Mesendoderm (in vitro differentiated cells): ENCODE measurements around the gene CNMD.

Source experiments
- DNase-seq: peaks from one replicate; pipeline ENCODE4 v3.0.0; 2013
- H2AK5ac ChIP-seq: 2 replicates; pipeline ENCODE4 v1.6.1; 2013; ENCODE audit warnings: low read length, inconsistent platforms
- H2BK120ac ChIP-seq: 2 replicates; pipeline ENCODE4 v1.6.1; 2013; ENCODE audit warnings: low read depth, mild to moderate bottlenecking, low read length, moderate library complexity, mixed read lengths
- H2BK15ac ChIP-seq: replicated peaks from 2 replicates; pipeline ENCODE4 v1.6.1; 2013; ENCODE audit warnings: low read depth, mild to moderate bottlenecking, moderate library complexity
- H2BK5ac ChIP-seq: 2 replicates; pipeline ENCODE4 v1.6.1; 2013; ENCODE audit warnings: low read length, inconsistent platforms
- H3K18ac ChIP-seq: 2 replicates; pipeline ENCODE4 v1.6.1; 2013; ENCODE audit warnings: mild to moderate bottlenecking, low read length, mixed read lengths
- H3K23ac ChIP-seq: one replicate; pipeline ENCODE4 v1.6.1; 2013; ENCODE audit warnings: low read length
- H3K27ac ChIP-seq: 2 replicates; pipeline ENCODE4 v1.5.1; 2013; ENCODE audit warnings: low read depth, mild to moderate bottlenecking, inconsistent platforms, low read length, moderate library complexity
- H3K27me3 ChIP-seq: 2 replicates; pipeline ENCODE4 v1.6.1; 2013; ENCODE audit warnings: low read length, control low read depth, mild to moderate bottlenecking, inconsistent platforms; ENCODE audit not compliant: insufficient read depth, poor library complexity
- H3K36me3 ChIP-seq: 2 replicates; pipeline ENCODE4 v1.6.1; 2013; ENCODE audit warnings: low read length, inconsistent platforms; ENCODE audit not compliant: control insufficient read depth, insufficient read depth
- H3K4ac ChIP-seq: one replicate; pipeline ENCODE4 v1.6.1; 2013; ENCODE audit warnings: low read depth, mild to moderate bottlenecking, low read length, moderate library complexity
- H3K4me1 ChIP-seq: 2 replicates; pipeline ENCODE4 v1.6.1; 2013; ENCODE audit warnings: low read depth, low read length, inconsistent platforms; ENCODE audit not compliant: control insufficient read depth
- H3K4me2 ChIP-seq: 2 replicates; pipeline ENCODE4 v1.6.1; 2013; ENCODE audit warnings: low read length
- H3K4me3 ChIP-seq: 2 replicates; pipeline ENCODE4 v1.5.1; 2013; ENCODE audit warnings: mild to moderate bottlenecking, low read length
- H3K56ac ChIP-seq: one replicate; pipeline ENCODE4 v1.6.1; 2013; ENCODE audit warnings: low read length
- H3K79me1 ChIP-seq: 2 replicates; pipeline ENCODE4 v1.6.1; 2013; ENCODE audit warnings: low read length, inconsistent platforms
- H3K79me2 ChIP-seq: 2 replicates; pipeline ENCODE4 v1.6.1; 2013; ENCODE audit warnings: mild to moderate bottlenecking, low read length; ENCODE audit not compliant: control insufficient read depth, insufficient read depth
- H3K9ac ChIP-seq: 2 replicates; pipeline ENCODE4 v1.6.1; 2013; ENCODE audit warnings: low read length, inconsistent platforms
- H4K5ac ChIP-seq: one replicate; pipeline ENCODE4 v1.6.1; 2013; ENCODE audit warnings: low read length
- H4K8ac ChIP-seq: one replicate; pipeline ENCODE4 v1.6.1; 2013; ENCODE audit warnings: low read depth, mild to moderate bottlenecking, control low read depth, low read length, moderate library complexity
- WGBS: extraction: QIAGEN DNeasy Blood & Tissue Kit; methylation state at CpG from one replicate; pipeline ENCODE4 v1.1.7; 2013; ENCODE audit warnings: low lambda C conversion rate, missing lambda C conversion rate; ENCODE audit not compliant: insufficient coverage; ENCODE audit errors: extremely low coverage; 5-methylcytosine and 5-hydroxymethylcytosine counted together

The CNMD gene

DNA sequence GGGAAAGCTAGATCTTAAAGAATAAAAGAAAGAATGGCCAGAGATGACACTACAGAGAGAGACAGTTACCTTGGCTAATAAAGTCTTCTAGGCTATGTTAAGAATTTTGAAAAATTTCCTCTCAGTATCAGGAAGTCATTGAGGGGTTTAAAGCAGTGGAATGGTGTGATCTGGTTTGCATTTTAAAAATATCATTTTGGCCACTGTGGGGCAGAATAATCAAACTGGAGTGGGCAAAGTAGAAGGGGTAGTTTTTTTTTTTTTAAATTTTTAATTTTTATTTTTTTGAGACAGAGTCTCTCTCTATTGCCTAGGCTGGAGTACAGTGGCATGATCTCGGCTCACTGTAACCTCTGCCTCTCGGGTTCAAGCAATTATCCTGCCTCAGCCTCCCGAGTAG is 4.4 kb upstream of the CNMD start:
- no CpG with 5 or more reads among the region's 3 CpGs for WGBS
- H3K4me2 ChIP-seq = no peak overlapping the region
- no peaks in the 10 kb centered on the region for H3K79me2 ChIP-seq
- no peaks in the 10 kb centered on the region for H3K36me3 ChIP-seq
- H3K4ac ChIP-seq = no peak overlapping the region
- H2AK5ac ChIP-seq = no peak overlapping the region
- no peak for DNase-seq
- no peak overlapping the region for H2BK15ac ChIP-seq
- no peaks in the 10 kb centered on the region for H3K4me1 ChIP-seq
- no peak overlapping the region for H4K5ac ChIP-seq
- H2BK5ac ChIP-seq = no peak overlapping the region
- H3K56ac ChIP-seq = no peak overlapping the region
- no peak overlapping the region for H3K9ac ChIP-seq
- H3K27me3 ChIP-seq = no peaks in the 10 kb centered on the region
- no peak overlapping the region for H3K27ac ChIP-seq
- no peak overlapping the region for H3K4me3 ChIP-seq
- no peak overlapping the region for H3K23ac ChIP-seq
- no peak overlapping the region for H4K8ac ChIP-seq
- H3K79me1 ChIP-seq = no peaks in the 10 kb centered on the region
- H2BK120ac ChIP-seq = no peak overlapping the region
- no peak overlapping the region for H3K18ac ChIP-seq

DNA sequence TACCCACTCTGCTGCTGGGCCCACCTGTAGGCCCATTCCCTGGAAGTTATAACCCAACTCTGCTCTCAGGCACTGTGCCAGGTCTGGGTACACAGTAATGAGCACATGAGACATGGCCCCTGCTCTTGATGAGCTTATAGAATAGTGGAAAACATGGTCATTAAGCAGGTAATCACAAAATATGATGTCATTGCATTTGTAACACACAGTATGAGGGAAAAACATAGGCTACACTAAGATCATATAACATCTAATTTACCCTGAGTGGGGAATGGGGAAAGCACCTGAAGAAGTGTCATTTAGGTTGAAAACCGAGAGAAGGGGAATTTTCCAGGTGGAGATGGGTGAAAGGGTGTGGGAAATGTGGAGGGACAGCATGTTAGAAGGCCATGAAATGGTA is 3.9 kb upstream of the CNMD start:
- Histone ChIP-seq H3K27me3 (no peaks in the 10 kb centered on the region), H3K23ac (no peak overlapping the region), H2BK15ac (no peak overlapping the region), H3K79me2 (no peaks in the 10 kb centered on the region), H3K36me3 (no peaks in the 10 kb centered on the region), H3K4ac (no peak overlapping the region), H2AK5ac (no peak overlapping the region), H3K18ac (no peak overlapping the region), H3K4me1 (peaks cover under 1% of the 10 kb centered on the region), H3K4me3 (no peak overlapping the region), H3K9ac (no peak overlapping the region), H3K4me2 (no peak overlapping the region), H3K27ac (no peak overlapping the region), H4K5ac (no peak overlapping the region), H3K79me1 (no peaks in the 10 kb centered on the region), H2BK5ac (no peak overlapping the region), H3K56ac (no peak overlapping the region), H2BK120ac (no peak overlapping the region), H4K8ac (no peak overlapping the region)
- no CpG with 5 or more reads among the region's 1 CpG for WGBS
- DNase-seq = no peak

DNA sequence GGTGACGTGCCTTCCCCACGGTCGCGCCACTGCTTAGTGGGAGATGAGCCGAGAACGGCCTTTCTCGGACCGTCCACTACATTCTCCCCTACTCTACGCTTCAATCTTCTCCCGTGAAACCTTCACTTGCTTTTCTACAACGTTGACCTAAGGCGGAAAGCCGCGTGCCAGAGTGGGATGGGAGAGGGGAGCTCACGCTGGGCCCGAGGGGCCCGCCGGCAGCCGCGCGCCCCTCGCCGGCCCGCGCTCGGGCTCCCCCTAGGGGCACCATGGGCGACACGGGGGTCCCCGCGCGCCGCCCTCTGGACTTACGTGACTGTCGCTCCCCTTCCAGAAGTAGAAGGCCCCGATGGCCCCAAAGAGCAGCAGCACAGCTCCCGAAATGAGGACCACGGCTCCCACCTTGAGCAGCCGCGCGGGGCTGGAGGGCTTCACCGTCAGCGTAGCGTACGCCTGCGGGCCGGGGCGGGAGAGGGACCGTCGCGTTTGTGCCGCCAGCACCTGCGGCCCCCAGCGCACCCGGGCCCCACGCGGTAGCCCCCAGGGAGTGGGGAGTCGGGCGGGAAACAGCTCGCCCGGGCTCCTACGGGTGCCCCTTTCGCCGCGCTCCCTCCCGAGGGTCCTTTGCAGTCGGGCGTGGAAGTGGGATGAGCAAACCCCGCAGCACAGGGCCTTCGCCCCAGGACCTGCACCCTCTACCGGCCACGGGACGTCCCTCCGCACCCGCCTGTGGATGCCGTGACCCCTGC is 727 bp downstream of the CNMD start:
- Histone ChIP-seq H3K27me3 (no peaks in the 10 kb centered on the region), H3K27ac (no peak overlapping the region), H3K4me2 (peak overlapping the region; percentile 95), H2BK5ac (no peak overlapping the region), H3K79me1 (no peaks in the 10 kb centered on the region), H3K4me1 (peaks cover 2% of the 10 kb centered on the region), H3K56ac (peak overlapping the region; percentile 92), H3K18ac (peak overlapping the region; percentile 20), H3K79me2 (no peaks in the 10 kb centered on the region), H3K36me3 (no peaks in the 10 kb centered on the region), H3K4ac (no peak overlapping the region), H3K9ac (peak overlapping the region; percentile 75), H3K23ac (peak overlapping the region; percentile 94), H4K5ac (no peak overlapping the region), H2AK5ac (no peak overlapping the region), H2BK15ac (no peak overlapping the region), H3K4me3 (peak overlapping the region; percentile 51), H4K8ac (no peak overlapping the region), H2BK120ac (no peak overlapping the region)
- DNase-seq = peak; percentile 62
- WGBS = no CpG with 5 or more reads among the region's 75 CpGs

DNA sequence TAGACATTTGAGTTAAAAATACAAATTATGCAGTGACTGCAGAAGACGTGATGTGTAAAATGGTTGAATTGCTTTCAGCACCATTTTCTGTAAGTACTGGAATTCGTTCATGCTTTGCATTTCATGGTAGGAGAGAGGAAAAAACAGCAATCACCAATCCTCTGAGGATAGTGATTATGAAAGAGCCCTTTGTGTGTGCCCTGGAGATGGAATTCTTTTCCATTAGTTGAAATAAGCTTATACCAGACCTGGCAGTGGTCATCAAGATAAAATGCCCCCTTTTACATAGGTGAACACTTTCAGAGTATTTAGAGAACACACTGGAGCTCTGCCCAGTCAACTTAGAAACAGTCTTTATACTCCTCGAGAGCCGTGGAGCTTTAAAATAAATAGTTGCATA is 1.7 kb downstream of the CNMD start:
- Histone ChIP-seq H3K4ac (no peak overlapping the region), H3K4me1 (peaks cover 2% of the 10 kb centered on the region), H3K4me3 (no peak overlapping the region), H2BK120ac (no peak overlapping the region), H2BK15ac (no peak overlapping the region), H3K79me2 (no peaks in the 10 kb centered on the region), H3K27ac (no peak overlapping the region), H2BK5ac (no peak overlapping the region), H2AK5ac (no peak overlapping the region), H3K23ac (no peak overlapping the region), H3K56ac (no peak overlapping the region), H4K5ac (no peak overlapping the region), H3K27me3 (no peaks in the 10 kb centered on the region), H3K4me2 (no peak overlapping the region), H4K8ac (no peak overlapping the region), H3K9ac (no peak overlapping the region), H3K36me3 (no peaks in the 10 kb centered on the region), H3K79me1 (no peaks in the 10 kb centered on the region), H3K18ac (no peak overlapping the region)
- DNase-seq = peak; percentile 17
- no CpG with 5 or more reads among the region's 4 CpGs for WGBS

DNA sequence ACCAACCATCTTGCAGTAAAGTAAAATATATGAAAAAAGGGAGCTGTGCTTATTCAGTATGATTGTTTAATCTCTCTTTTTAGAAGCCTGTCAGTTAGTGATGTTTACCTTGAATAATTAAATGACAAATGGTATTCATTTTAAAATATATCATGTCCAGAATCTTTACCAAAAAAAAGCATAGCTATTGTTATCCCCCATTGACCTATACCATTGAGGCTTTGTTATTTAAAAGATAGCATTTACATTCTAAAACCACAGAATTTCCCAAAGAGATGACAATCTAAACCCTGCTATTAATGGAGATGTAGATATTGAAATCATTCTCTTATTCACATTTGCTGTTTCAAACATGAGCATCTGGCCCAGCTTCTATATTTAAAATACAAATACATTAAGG is 2.2 kb downstream of the CNMD start:
- Histone ChIP-seq H3K18ac (no peak overlapping the region), H3K27me3 (no peaks in the 10 kb centered on the region), H2AK5ac (no peak overlapping the region), H4K5ac (no peak overlapping the region), H3K23ac (no peak overlapping the region), H3K4me1 (peaks cover 2% of the 10 kb centered on the region), H3K79me2 (no peaks in the 10 kb centered on the region), H3K56ac (no peak overlapping the region), H3K79me1 (no peaks in the 10 kb centered on the region), H3K9ac (no peak overlapping the region), H4K8ac (no peak overlapping the region), H3K4ac (no peak overlapping the region), H3K4me2 (no peak overlapping the region), H3K27ac (no peak overlapping the region), H2BK120ac (no peak overlapping the region), H3K4me3 (no peak overlapping the region), H3K36me3 (no peaks in the 10 kb centered on the region), H2BK5ac (no peak overlapping the region), H2BK15ac (no peak overlapping the region)
- no peak for DNase-seq

DNA sequence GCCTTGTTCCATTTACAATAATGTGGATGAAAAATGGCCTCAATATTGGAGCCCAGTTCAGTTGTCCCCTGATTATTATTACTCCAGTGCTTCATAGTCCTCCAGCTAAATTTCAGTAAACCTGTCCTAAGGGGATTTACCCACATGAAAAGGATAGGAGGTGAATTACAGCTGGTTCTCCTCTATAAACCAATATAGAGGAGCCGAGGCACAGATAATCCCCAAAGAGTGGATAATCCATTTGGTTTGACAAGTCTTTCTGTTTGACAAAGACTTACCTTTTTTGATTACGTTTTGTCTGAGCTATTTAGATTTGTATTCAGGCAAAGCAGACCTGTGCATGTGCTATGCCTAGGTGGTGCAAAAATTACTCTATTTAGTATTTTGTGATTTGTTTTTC is 2.7 kb downstream of the CNMD start:
- H3K4me3 ChIP-seq = no peak overlapping the region
- no peak overlapping the region for H4K5ac ChIP-seq
- no peak overlapping the region for H3K56ac ChIP-seq
- H3K18ac ChIP-seq = no peak overlapping the region
- no peaks in the 10 kb centered on the region for H3K79me1 ChIP-seq
- H3K4ac ChIP-seq = no peak overlapping the region
- H3K4me2 ChIP-seq = no peak overlapping the region
- H3K4me1 ChIP-seq = peaks cover 2% of the 10 kb centered on the region
- H3K79me2 ChIP-seq = no peaks in the 10 kb centered on the region
- no peak for DNase-seq
- H3K36me3 ChIP-seq = no peaks in the 10 kb centered on the region
- H2BK15ac ChIP-seq = no peak overlapping the region
- no peak overlapping the region for H2BK120ac ChIP-seq
- H2BK5ac ChIP-seq = no peak overlapping the region
- H3K27me3 ChIP-seq = no peaks in the 10 kb centered on the region
- H3K9ac ChIP-seq = no peak overlapping the region
- WGBS = no CpG with 5 or more reads among the region's 2 CpGs
- no peak overlapping the region for H2AK5ac ChIP-seq
- no peak overlapping the region for H4K8ac ChIP-seq
- no peak overlapping the region for H3K27ac ChIP-seq
- H3K23ac ChIP-seq = no peak overlapping the region
